ENCODE measurements around the gene PPIH. TPM values are rescaled to one million over a fixed set of nuclear protein-coding genes. Genes with fewer than 3 reads are reported as not detected.
"Not testable (repeated sequence)": the region's sequence is repeated elsewhere in the genome, so short reads cannot be mapped to it uniquely, and the experiment has no call there.

PPIH gene
- total RNA-seq, 2 experiments from 2014 or later, result 29.4 to 32.6 TPM

DNA sequence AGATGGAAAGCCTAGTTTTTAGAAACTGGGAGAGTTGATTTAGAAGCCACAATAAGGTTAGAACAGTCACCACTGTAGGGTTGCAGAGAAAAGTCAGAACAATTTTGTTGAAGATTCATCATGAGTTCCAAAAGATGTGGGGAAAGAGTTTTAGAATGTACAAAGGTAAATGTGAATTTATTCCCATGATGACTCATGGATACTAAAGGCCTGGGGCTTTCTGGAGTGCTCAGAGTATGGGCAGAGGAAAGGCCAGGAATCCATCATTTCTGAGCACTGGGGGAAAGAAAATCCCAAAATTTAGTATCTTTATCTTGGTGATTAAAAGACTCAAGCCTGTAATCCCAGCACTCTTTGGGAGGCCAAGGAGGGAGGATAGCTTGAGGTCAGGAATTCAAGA lies 41.8 kb downstream of the PPIH start:
- ChIA-PET CTCF (no interaction called here), POLR2A (interaction anchor here (1.1 kb wide), 1 partner anchor 66 kb away, joined by 3 read pairs; no protein-coding TSS in a partner anchor)
- TF ChIP-seq, protein P1, sequence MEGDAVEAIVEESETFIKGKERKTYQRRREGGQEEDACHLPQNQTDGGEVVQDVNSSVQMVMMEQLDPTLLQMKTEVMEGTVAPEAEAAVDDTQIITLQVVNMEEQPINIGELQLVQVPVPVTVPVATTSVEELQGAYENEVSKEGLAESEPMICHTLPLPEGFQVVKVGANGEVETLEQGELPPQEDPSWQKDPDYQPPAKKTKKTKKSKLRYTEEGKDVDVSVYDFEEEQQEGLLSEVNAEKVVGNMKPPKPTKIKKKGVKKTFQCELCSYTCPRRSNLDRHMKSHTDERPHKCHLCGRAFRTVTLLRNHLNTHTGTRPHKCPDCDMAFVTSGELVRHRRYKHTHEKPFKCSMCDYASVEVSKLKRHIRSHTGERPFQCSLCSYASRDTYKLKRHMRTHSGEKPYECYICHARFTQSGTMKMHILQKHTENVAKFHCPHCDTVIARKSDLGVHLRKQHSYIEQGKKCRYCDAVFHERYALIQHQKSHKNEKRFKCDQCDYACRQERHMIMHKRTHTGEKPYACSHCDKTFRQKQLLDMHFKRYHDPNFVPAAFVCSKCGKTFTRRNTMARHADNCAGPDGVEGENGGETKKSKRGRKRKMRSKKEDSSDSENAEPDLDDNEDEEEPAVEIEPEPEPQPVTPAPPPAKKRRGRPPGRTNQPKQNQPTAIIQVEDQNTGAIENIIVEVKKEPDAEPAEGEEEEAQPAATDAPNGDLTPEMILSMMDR (IDR thresholded peaks at IDR 0.05), result no peak
- DNase-seq (no peak), ATAC-seq (ENCODE audit: poor library complexity) (no peak)
- Histone ChIP-seq H3K27ac (ENCODE audit: low read depth in 1 of 2, low read length in 2 of 2) (no peak overlapping the region), H3K4me1 (ENCODE audit: insufficient read depth, low read length) (no peaks in the 10 kb centered on the region), H3K9me3 (ENCODE audit: control insufficient read depth in 1 of 2, insufficient read depth in 1 of 2, low read length in 2 of 2) (no peaks in the 10 kb centered on the region), H3K4me3 (ENCODE audit: low read length) (no peak overlapping the region), H3K36me3 (ENCODE audit: insufficient read depth, low read length) (peaks cover 90% of the 10 kb centered on the region), H3K27me3 (ENCODE audit: control insufficient read depth in 1 of 2, insufficient read depth in 2 of 2, low read length in 2 of 2) (no peaks in the 10 kb centered on the region)
- no peak overlapping the region for H3K4me3 Mint-ChIP-seq
- intact Hi-C loops (cut with DNase I, micrococcal nuclease), result no loop called here
- H3K27me3 Mint-ChIP-seq, result no peaks in the 10 kb centered on the region
- H3K4me1 Mint-ChIP-seq (ENCODE audit: low read depth), result peaks cover 11% of the 10 kb centered on the region
- peaks cover 98% of the 10 kb centered on the region for H3K36me3 Mint-ChIP-seq (ENCODE audit: low read depth)
- peak overlapping the region; percentile 64 for H3K27ac Mint-ChIP-seq
- H3K9me3 Mint-ChIP-seq, result no peaks in the 10 kb centered on the region

DNA sequence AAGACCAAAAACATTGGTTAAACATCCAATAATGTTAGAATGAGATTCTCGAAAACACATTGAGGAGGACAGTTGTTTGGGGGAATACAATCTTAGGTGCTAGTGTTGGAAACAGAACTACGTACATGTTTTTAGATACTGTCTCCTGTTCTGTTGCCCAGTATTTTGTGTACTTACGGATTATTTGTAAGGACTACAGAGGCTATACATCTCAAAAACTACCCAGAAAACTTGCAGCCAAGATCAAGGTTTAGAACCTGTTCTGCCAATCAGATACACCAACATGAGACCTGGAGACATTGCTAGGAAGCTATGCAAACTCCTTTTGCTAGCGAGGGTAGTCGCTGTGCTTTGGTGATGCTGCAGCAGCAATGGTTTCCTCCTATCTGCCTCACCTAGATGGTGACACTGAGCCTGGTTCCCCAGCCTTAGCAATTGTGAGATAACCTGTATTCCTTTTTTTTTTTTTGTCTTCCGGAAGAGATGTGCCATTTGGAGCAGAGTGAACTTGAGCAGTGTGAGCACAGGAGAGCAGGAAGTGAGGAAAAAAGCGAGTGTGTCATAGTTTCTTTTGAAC lies 45.8 kb downstream of the PPIH start:
- peaks cover 97% of the 10 kb centered on the region for H3K36me3 Mint-ChIP-seq (ENCODE audit: low read depth)
- POLR2A ChIA-PET, result no interaction called here
- H3K4me1 Mint-ChIP-seq (ENCODE audit: low read depth), result no peaks in the 10 kb centered on the region
- Histone ChIP-seq H3K27me3 (ENCODE audit: control insufficient read depth in 1 of 2, insufficient read depth in 2 of 2, low read length in 2 of 2) (no peaks in the 10 kb centered on the region), H3K4me3 (ENCODE audit: low read length) (no peak overlapping the region), H3K9me3 (ENCODE audit: control insufficient read depth in 1 of 2, insufficient read depth in 1 of 2, low read length in 2 of 2) (no peaks in the 10 kb centered on the region), H3K27ac (ENCODE audit: low read depth in 1 of 2, low read length in 2 of 2) (no peak overlapping the region), H3K4me1 (ENCODE audit: insufficient read depth, low read length) (no peaks in the 10 kb centered on the region), H3K36me3 (ENCODE audit: insufficient read depth, low read length) (peaks cover 70% of the 10 kb centered on the region)
- TF ChIP-seq, protein P1 (IDR thresholded peaks at IDR 0.05), result no peak
- H3K9me3 Mint-ChIP-seq, result no peaks in the 10 kb centered on the region
- ATAC-seq (ENCODE audit: poor library complexity), result no peak
- no peak overlapping the region for H3K27ac Mint-ChIP-seq
- H3K27me3 Mint-ChIP-seq, result no peaks in the 10 kb centered on the region
- intact Hi-C loops (cut with DNase I, micrococcal nuclease), result no loop called here
- CTCF ChIA-PET, result interaction anchor here (0.7 kb wide), 1 partner anchor 64 kb away, joined by 3 read pairs; no protein-coding TSS in a partner anchor
- no peak overlapping the region for H3K4me3 Mint-ChIP-seq
- no peak for DNase-seq

GRCh38 chr1:42712808-42713207 lies 54.6 kb downstream of the PPIH start:
- H3K4me1 Mint-ChIP-seq (ENCODE audit: low read depth); POLR2A ChIA-PET; intact Hi-C loops (cut with DNase I, micrococcal nuclease); H3K27me3 ChIP-seq (ENCODE audit: control insufficient read depth in 1 of 2, insufficient read depth in 2 of 2, low read length in 2 of 2); H3K27ac Mint-ChIP-seq; ATAC-seq (ENCODE audit: poor library complexity); H3K9me3 Mint-ChIP-seq; H3K27ac ChIP-seq (ENCODE audit: low read depth in 1 of 2, low read length in 2 of 2); H3K4me3 ChIP-seq (ENCODE audit: low read length); H3K4me1 ChIP-seq (ENCODE audit: insufficient read depth, low read length); H3K4me3 Mint-ChIP-seq; DNase-seq; H3K27me3 Mint-ChIP-seq: not testable (repeated sequence)
- H3K36me3 Mint-ChIP-seq (ENCODE audit: low read depth), result peaks cover 85% of the 10 kb centered on the region
- Histone ChIP-seq H3K36me3 (ENCODE audit: insufficient read depth, low read length) (peaks cover 21% of the 10 kb centered on the region), H3K9me3 (ENCODE audit: control insufficient read depth in 1 of 2, insufficient read depth in 1 of 2, low read length in 2 of 2) (peaks cover 12 to 26% of the 10 kb centered on the region in 2 experiments)
- CTCF ChIA-PET, result interaction anchor here (0.7 kb wide), 1 partner anchor 23 kb away, joined by 3 read pairs; no protein-coding TSS in a partner anchor

DNA sequence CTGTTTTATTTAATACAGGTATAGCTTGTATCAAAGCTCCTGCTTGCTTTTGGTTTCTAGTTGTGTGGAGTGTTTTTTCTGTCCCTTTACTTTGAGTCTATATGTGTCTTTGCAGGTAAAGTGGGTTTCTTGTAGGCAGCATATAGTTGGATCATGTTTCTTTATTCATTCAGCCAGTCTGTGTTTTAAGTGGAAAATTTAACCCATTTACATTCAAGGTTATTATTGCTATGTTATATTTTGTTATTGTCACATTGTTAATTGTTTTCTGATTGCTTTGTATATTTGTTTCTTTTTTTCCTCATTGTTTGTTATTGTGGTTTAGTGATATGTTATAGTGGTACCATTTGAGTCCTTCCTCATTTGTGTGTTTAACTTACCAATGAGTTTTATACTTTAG lies 55.1 kb downstream of the PPIH start:
- Histone ChIP-seq H3K27me3 (ENCODE audit: control insufficient read depth in 1 of 2, insufficient read depth in 2 of 2, low read length in 2 of 2) (no peaks in the 10 kb centered on the region), H3K4me3 (ENCODE audit: low read length) (no peak overlapping the region), H3K4me1 (ENCODE audit: insufficient read depth, low read length) (no peaks in the 10 kb centered on the region), H3K27ac (ENCODE audit: low read depth in 1 of 2, low read length in 2 of 2) (no peak overlapping the region), H3K36me3 (ENCODE audit: insufficient read depth, low read length) (peaks cover 25% of the 10 kb centered on the region), H3K9me3 (ENCODE audit: control insufficient read depth in 1 of 2, insufficient read depth in 1 of 2, low read length in 2 of 2) (peaks cover 12 to 26% of the 10 kb centered on the region in 2 experiments)
- no peak for DNase-seq
- TF ChIP-seq, protein P1 (IDR thresholded peaks at IDR 0.05), result no peak
- intact Hi-C loops (cut with DNase I, micrococcal nuclease), result no loop called here
- H3K36me3 Mint-ChIP-seq (ENCODE audit: low read depth), result peaks cover 82% of the 10 kb centered on the region
- no peak overlapping the region for H3K4me3 Mint-ChIP-seq
- H3K27ac Mint-ChIP-seq, result no peak overlapping the region
- no peaks in the 10 kb centered on the region for H3K27me3 Mint-ChIP-seq
- ChIA-PET CTCF (interaction anchor here (0.7 kb wide), 1 partner anchor 24 kb away, joined by 3 read pairs; no protein-coding TSS in a partner anchor), POLR2A (no interaction called here)
- H3K4me1 Mint-ChIP-seq (ENCODE audit: low read depth), result peaks cover 4% of the 10 kb centered on the region
- no peak for ATAC-seq (ENCODE audit: poor library complexity)
- H3K9me3 Mint-ChIP-seq, result peaks cover 6% of the 10 kb centered on the region

DNA sequence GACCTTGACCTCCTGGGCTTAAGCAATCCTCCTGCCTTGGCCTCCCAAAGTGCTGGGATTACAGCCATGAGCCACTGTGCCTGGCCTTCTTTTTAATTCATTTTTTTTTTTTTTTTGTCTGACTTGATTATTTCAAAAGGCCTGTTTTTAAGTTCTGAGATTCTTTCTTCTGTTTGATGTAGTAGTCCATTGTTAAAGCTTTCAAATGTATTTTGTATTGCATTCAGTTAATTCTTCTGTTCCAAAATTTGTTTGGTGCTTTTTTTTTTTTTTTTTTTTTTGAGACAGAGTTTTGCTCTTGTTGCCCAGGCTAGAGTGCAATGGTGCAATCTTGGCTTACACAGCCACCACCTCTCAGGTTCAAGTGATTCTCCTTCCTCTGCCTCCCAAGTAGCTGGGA lies 56.2 kb downstream of the PPIH start:
- POLR2A ChIA-PET; H3K27ac ChIP-seq (ENCODE audit: low read depth in 1 of 2, low read length in 2 of 2); H3K4me3 ChIP-seq (ENCODE audit: low read length); H3K9me3 Mint-ChIP-seq; H3K4me1 Mint-ChIP-seq (ENCODE audit: low read depth); H3K27me3 ChIP-seq (ENCODE audit: control insufficient read depth in 1 of 2, insufficient read depth in 2 of 2, low read length in 2 of 2); H3K4me1 ChIP-seq (ENCODE audit: insufficient read depth, low read length); H3K4me3 Mint-ChIP-seq; DNase-seq; ATAC-seq (ENCODE audit: poor library complexity); H3K27me3 Mint-ChIP-seq; intact Hi-C loops (cut with DNase I, micrococcal nuclease); H3K27ac Mint-ChIP-seq: not testable (repeated sequence)
- Histone ChIP-seq H3K36me3 (ENCODE audit: insufficient read depth, low read length) (peaks cover 27% of the 10 kb centered on the region), H3K9me3 (ENCODE audit: control insufficient read depth in 1 of 2, insufficient read depth in 1 of 2, low read length in 2 of 2) (peaks cover 12 to 26% of the 10 kb centered on the region in 2 experiments)
- peaks cover 75% of the 10 kb centered on the region for H3K36me3 Mint-ChIP-seq (ENCODE audit: low read depth)
- CTCF ChIA-PET, result interaction anchor here (0.6 to 0.7 kb wide), 2 partner anchors 43 to 489 kb away, joined by 3 read pairs; no protein-coding TSS in a partner anchor
